Body of pancreas (tissue), 4 donors: ENCODE results near the gene FBXO10. TPM values are rescaled to one million over a fixed set of nuclear protein-coding genes. Genes with fewer than 3 reads are reported as not detected.

Experiments
- ATAC-seq: fragments of 150-250 bp; one replicate; pipeline ENCODE4 v1.9.1; 2016
- DNase-seq, 4 donors: peaks; one replicate each; pipeline ENCODE4 v3.0.0-alpha.2; 2019
- H3K27ac ChIP-seq, 4 donors: fragments of 200-600 bp; sonication (generic); 1 replicate in 3 of 4; 2 replicates in 1 of 4; pipeline versions ENCODE4 v1.5.1 to v1.6.1; 2016 to 2019; ENCODE audit warnings: mild to moderate bottlenecking in 1 of 4, mixed read lengths in 1 of 4, moderate library complexity in 1 of 4
- H3K27me3 ChIP-seq, 2 donors: fragments of 200-600 bp; sonication (generic); one replicate each; pipeline ENCODE4 v1.6.0; 2016; ENCODE audit warnings: mild to moderate bottlenecking in 1 of 2
- H3K36me3 ChIP-seq, 2 donors: fragments of 200-600 bp; sonication (generic); replicated peaks in 1 of 2; 2 replicates each; pipeline ENCODE4 v1.5.1; 2016; ENCODE audit warnings: low read depth in 2 of 2; ENCODE audit not compliant: insufficient read depth in 1 of 2
- H3K4me1 ChIP-seq: fragments of 200-600 bp; sonication (generic); one replicate; pipeline ENCODE4 v1.6.0; 2016
- H3K4me3 ChIP-seq, 2 donors: fragments of 200-600 bp; sonication (generic); 1 replicate in 1 of 2; 2 replicates in 1 of 2; pipeline ENCODE4 v1.5.1; 2016 to 2019
- H3K9me3 ChIP-seq, 3 donors: fragments of 200-600 bp; sonication (generic); 1 replicate in 2 of 3; 2 replicates in 1 of 3; pipeline ENCODE4 v1.5.1; 2016
- POLR2A ChIP-seq, 3 donors: fragments of 450-650 bp; IDR thresholded peaks; one replicate each; pipeline ENCODE4 v1.6.1; 2016; ENCODE audit warnings: antibody characterized with exemption in 3 of 3, mild to moderate bottlenecking in 2 of 3
- WGBS, 2 donors: methylation state at CpG; one replicate each; pipeline ENCODE4 v1.1.5; 2017; 5-methylcytosine and 5-hydroxymethylcytosine counted together
- intact Hi-C: fragments of 100-400 bp; cut with DNase I; formaldehyde crosslinking; loops from one replicate; pipeline ENCODE4 v1.15.1; 2023
- total RNA-seq, 2 donors: library from RNA; depleted of rRNA; stranded (reverse); fragments of >200 nt; gene quantifications; one replicate each; pipeline ENCODE4 v1.1.0, GENCODE V29; 2016
- TF ChIP-seq, protein P1 (sequence below), 7 experiments: fragments of 450-650 bp in 4 of 7; fragments of 200-600 bp in 3 of 7; sonication (generic) in 3 of 7; IDR thresholded peaks; one replicate each; pipeline ENCODE4 v1.5.1; 2016 to 2019; ENCODE audit warnings: antibody characterized with exemption in 7 of 7

The FBXO10 gene
- total RNA-seq, 2 donors from 2014 or later, result 13.2 to 15.3 TPM

DNA sequence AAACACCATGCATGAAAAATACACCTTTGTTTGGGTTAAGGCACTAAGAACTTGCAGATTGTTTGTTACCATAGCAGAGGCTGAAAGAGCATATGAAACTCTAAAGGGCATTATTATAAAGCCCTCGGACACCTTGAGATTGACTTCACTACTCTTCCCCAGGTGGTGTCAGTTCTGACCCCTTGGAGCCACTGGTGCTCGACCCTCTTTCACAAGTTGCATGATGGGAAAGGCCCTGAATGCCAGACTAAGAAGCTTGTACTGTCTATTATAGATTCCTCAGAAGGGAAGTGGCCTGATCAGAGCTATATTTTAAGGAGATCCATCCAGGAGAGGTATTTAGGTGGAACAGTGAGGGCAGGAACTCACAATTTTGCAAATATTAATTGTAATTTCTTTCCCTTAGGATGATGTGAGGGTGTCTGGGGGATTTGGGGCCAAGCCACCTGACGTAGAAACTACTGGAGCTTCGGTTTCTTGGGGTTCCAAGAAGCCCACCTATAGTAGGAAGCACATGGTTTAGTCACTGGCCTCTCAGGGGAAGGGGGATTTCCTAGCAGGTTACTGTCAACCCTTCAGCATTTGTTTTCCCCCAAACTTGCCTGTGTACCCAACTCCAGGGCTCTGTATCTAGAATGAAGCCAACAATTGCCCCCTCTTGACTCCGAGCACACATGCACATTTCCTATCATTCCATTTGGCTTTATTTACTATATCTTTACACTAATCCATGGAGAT, 16.2 kb downstream of the FBXO10 start:
- no peak overlapping the region for H3K4me3 ChIP-seq
- no peaks in the 10 kb centered on the region for H3K27me3 ChIP-seq
- H3K4me1 ChIP-seq, result peaks cover under 1% of the 10 kb centered on the region
- no peak for TF ChIP-seq POLR2A (IDR thresholded peaks at IDR 0.05)
- TF ChIP-seq, protein P1, sequence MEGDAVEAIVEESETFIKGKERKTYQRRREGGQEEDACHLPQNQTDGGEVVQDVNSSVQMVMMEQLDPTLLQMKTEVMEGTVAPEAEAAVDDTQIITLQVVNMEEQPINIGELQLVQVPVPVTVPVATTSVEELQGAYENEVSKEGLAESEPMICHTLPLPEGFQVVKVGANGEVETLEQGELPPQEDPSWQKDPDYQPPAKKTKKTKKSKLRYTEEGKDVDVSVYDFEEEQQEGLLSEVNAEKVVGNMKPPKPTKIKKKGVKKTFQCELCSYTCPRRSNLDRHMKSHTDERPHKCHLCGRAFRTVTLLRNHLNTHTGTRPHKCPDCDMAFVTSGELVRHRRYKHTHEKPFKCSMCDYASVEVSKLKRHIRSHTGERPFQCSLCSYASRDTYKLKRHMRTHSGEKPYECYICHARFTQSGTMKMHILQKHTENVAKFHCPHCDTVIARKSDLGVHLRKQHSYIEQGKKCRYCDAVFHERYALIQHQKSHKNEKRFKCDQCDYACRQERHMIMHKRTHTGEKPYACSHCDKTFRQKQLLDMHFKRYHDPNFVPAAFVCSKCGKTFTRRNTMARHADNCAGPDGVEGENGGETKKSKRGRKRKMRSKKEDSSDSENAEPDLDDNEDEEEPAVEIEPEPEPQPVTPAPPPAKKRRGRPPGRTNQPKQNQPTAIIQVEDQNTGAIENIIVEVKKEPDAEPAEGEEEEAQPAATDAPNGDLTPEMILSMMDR (IDR thresholded peaks at IDR 0.05), result no peak
- no peaks in the 10 kb centered on the region for H3K36me3 ChIP-seq
- DNase-seq, result no peak
- no peak for ATAC-seq
- peaks cover 0 to 3% (median 0%) of the 10 kb centered on the region in 3 donors for H3K9me3 ChIP-seq
- WGBS, 2 donors, result 89 to 96% methylated on average over 5 of the region's 5 CpGs
- intact Hi-C loops, result no loop called here
- no peak overlapping the region for H3K27ac ChIP-seq

DNA sequence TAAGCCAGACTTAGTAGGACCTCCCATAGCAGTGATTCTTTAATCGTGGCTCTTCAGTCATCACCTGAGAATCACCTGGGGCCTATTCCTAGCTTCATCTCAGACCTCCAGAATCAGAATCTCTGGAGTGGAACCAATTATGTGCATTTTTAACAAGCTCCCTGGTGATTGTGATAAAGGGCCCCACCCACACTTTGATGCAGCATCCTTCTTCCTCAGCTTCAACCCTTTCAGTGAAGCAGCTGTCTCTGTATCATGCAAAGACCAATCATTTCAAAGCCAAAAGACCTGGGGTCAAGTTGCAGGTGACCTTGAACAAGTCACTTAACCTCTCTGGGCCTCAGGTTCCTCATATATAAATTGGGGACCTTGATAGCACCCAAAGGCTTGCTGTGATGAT, 17.1 kb downstream of the FBXO10 start:
- DNase-seq (no peak), ATAC-seq (no peak)
- Histone ChIP-seq H3K4me3 (no peak overlapping the region), H3K36me3 (no peaks in the 10 kb centered on the region), H3K27me3 (no peaks in the 10 kb centered on the region), H3K27ac (no peak overlapping the region), H3K4me1 (no peaks in the 10 kb centered on the region), H3K9me3 (peaks cover 0 to under 1% (median 0%) of the 10 kb centered on the region in 3 donors)
- WGBS, 2 donors, result 85 to 88% methylated on average over 1 of the region's 1 CpG
- intact Hi-C loops, result no loop called here
- no peak for TF ChIP-seq POLR2A (IDR thresholded peaks at IDR 0.05)
- TF ChIP-seq, protein P1 (IDR thresholded peaks at IDR 0.05), result no peak

DNA sequence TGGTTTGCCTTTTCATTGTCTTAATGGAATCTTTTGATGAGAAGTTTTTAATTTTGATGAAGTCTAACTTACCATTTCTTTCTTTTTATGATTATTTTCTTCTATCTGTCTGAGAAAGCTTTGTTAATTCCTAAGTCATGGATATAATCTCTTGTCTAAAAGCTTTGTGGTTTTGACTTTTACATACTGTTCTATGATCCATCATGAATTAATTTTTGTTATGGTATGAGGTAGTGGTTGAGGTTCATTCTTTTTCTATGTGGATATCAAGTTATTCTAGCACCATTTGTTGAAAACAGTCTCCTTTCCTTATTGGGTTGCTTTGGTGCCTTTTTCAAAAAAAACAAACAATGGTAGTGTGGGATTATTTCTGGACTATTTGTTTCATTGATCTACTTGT, 20.4 kb downstream of the FBXO10 start:
- no peak overlapping the region for H3K4me3 ChIP-seq
- ATAC-seq (no peak), DNase-seq (no peak)
- intact Hi-C loops, result no loop called here
- TF ChIP-seq, protein P1 (IDR thresholded peaks at IDR 0.05), result no peak
- no peak for TF ChIP-seq POLR2A (IDR thresholded peaks at IDR 0.05)
- H3K27me3 ChIP-seq, result no peaks in the 10 kb centered on the region
- no peaks in the 10 kb centered on the region for H3K36me3 ChIP-seq
- H3K27ac ChIP-seq, result no peak overlapping the region
- H3K9me3 ChIP-seq, result no peaks in the 10 kb centered on the region
- H3K4me1 ChIP-seq, result no peaks in the 10 kb centered on the region

DNA sequence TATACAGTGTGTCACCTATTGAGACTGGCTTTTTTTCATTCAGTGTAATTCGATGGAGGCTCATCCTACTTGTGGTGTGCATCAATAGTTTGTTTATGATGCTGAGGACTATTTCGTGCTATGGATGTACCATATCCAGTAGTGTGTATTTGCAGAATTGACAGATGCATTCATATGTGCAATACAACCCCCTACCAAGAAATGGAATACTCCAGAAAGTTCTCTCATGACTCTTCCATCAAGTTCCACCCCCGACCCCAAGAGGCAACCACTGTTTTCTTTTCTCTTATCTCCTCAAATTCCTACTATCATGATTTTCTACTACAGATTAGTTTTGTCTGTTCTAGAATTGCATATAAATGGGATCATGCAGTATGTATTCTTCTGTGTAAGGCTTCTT, 21.9 kb downstream of the FBXO10 start:
- no peaks in the 10 kb centered on the region for H3K9me3 ChIP-seq
- intact Hi-C loops, result no loop called here

More for the DNA sequence above, 21.9 kb downstream of the FBXO10 start:
- no peaks in the 10 kb centered on the region for H3K4me1 ChIP-seq
- no peak overlapping the region for H3K27ac ChIP-seq
- no peak overlapping the region for H3K4me3 ChIP-seq
- ATAC-seq (no peak), DNase-seq (no peak)
- H3K27me3 ChIP-seq, result no peaks in the 10 kb centered on the region
- TF ChIP-seq POLR2A (IDR thresholded peaks at IDR 0.05), result no peak
- TF ChIP-seq, protein P1 (IDR thresholded peaks at IDR 0.05), result no peak
- WGBS, 2 donors, result 93 to 96% methylated on average over 3 of the region's 3 CpGs
- H3K36me3 ChIP-seq, result no peaks in the 10 kb centered on the region
